Measurements from ENCODE around the gene PPM1H.

DNA sequence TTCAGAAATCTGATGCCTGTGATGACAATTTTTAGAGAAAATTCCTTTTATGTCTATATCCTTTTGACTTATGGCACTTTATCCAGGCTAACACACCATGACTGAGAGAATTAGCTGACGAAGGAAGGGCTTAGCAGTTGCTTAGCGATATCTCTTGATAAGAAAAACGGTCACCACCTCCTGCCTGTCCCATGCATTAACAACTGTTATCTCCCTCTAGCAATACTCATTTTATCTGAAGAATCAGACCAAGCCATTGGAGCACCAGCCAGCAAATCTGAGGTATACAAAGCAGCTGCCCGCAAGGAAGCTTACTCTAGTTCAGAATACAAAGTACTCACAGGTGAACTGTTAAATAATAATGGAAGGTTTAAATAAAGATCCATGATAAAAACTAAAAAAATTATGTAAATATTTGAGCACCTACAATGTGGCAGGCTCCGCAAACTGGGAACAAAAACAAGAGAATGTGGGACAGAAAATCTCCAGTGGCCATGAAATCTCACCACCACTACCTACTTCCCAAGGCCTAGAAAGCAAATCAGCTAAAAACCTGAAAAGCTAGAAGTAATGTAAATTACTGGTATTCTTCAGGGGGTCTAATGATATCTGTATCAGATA is 24.3 kb downstream of the PPM1H start:
- TF ChIP-seq, protein P1, sequence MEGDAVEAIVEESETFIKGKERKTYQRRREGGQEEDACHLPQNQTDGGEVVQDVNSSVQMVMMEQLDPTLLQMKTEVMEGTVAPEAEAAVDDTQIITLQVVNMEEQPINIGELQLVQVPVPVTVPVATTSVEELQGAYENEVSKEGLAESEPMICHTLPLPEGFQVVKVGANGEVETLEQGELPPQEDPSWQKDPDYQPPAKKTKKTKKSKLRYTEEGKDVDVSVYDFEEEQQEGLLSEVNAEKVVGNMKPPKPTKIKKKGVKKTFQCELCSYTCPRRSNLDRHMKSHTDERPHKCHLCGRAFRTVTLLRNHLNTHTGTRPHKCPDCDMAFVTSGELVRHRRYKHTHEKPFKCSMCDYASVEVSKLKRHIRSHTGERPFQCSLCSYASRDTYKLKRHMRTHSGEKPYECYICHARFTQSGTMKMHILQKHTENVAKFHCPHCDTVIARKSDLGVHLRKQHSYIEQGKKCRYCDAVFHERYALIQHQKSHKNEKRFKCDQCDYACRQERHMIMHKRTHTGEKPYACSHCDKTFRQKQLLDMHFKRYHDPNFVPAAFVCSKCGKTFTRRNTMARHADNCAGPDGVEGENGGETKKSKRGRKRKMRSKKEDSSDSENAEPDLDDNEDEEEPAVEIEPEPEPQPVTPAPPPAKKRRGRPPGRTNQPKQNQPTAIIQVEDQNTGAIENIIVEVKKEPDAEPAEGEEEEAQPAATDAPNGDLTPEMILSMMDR (conservative IDR thresholded peaks at IDR 0.05; ENCODE audit: low read depth, low read length) = no peak
- no peak for TF ChIP-seq EZH2 (IDR thresholded peaks at IDR 0.05; ENCODE audit: low read length, unreplicated experiment)
